ENCODE data around the gene ITM2C. TPM values are rescaled to one million over a fixed set of nuclear protein-coding genes. Genes with fewer than 3 reads are reported as not detected.

ITM2C gene
- total and polyA plus RNA-seq, 9 of the 15 experiments (the other 6 are each of a cell fraction or from before 2014, with no cell fraction given): 0.49 to 58.8 (median 21.5) TPM

DNA sequence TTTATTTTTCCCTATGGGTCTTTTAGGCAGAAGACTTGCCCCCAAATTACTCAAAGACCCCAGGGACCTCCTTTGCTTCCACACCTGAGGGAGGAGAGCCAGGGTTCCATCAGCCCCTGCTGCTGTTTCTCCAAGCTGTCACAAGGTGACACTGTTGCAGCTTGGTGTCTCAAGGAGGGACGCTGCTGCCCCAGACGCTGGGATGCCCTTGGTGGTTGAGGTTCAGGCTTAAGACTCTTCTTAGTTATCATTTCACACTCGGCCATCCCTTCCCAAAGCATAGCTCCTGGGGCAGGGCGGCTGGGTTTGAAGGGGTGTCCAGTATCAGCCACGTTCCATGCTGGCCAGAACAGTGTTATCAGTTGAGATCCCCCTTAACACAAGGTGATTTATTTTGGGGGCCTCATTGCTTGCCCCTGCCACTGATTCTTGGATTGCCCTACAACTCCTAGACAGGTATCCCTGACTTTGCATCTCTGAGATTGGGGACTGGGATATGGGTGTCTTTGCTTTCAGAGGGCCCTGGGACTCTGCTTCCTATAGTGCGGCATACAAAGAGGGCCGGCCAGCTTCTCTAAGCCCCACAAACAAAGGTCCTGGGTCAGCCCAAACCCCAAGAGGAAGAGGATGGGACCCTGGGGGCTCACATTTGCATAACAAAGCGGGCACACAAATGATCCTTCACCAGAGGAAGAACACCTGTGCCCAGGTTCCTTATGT is 37.6 kb downstream of the ITM2C start:
- ATAC-seq: peak; percentile 85
- intact Hi-C loops (cut with micrococcal nuclease): loop anchor here (1.0 to 10.0 kb wide), 4 partner anchors 11 to 152 kb away; partner anchors contain the start of gene PSMD1
- DNase-seq (ENCODE audit: extremely low read depth in 1 of 4, low spot score in 3 of 4): peak; percentile 60 to 78 (median 60)
- Histone ChIP-seq H3K79me2 (ENCODE audit: control insufficient read depth, insufficient read depth, low read length) (no peaks in the 10 kb centered on the region), H3K4me2 (ENCODE audit: insufficient read depth, low read length) (no peak overlapping the region), H2AFZ (ENCODE audit: low read depth, low read length) (no peak overlapping the region), H4K20me1 (replicated peaks; ENCODE audit: control insufficient read depth, insufficient read depth, low read length) (no peaks in the 10 kb centered on the region), H3K4me1 (replicated peaks in 1 of 2; ENCODE audit: control insufficient read depth in 2 of 2, insufficient read depth in 2 of 2, low read length in 2 of 2) (peaks cover 18 to 20% of the 10 kb centered on the region in 2 experiments), H3K4me3 (no peak overlapping the region), H3K27ac (ENCODE audit: extremely low read depth, low read depth, low read length) (no peak overlapping the region), H3K9ac (ENCODE audit: insufficient read depth in 1 of 2, low read depth in 2 of 2, low read length in 2 of 2) (no peak overlapping the region), H3K36me3 (ENCODE audit: control insufficient read depth, insufficient read depth, low read length) (no peaks in the 10 kb centered on the region; the same call in 2 of the 3 replicates), H3K27me3 (ENCODE audit: control insufficient read depth in 2 of 2, insufficient read depth in 2 of 2, low read length in 2 of 2) (peaks cover 0 to 10% of the 10 kb centered on the region in 2 experiments; a peak in 2 of 5 replicates), H3K9me3 (replicated peaks; ENCODE audit: control insufficient read depth, insufficient read depth, low read depth, low read length) (no peaks in the 10 kb centered on the region), H3K9me1 (ENCODE audit: control insufficient read depth, insufficient read depth, low read length) (no peaks in the 10 kb centered on the region)
- no TSS peak for BruUV-seq (replicated peaks)
- WGBS (ENCODE audit: insufficient coverage, low coverage, missing lambda C conversion rate): 28% methylated on average over 8 of the region's 8 CpGs
- ChIA-PET CTCF (ENCODE audit: low intra/inter-chr PET ratio) (interaction anchor here (0.7 to 2.1 kb wide), 2 partner anchors 11 to 85 kb away, joined by 5 to 19 read pairs; no protein-coding TSS in a partner anchor), POLR2A (interaction anchor here (0.6 to 1.0 kb wide), 3 partner anchors 25 to 72 kb away, joined by 3 to 4 read pairs (median 3); no protein-coding TSS in a partner anchor)
- in situ Hi-C loops (cut with MboI): no loop called here
- FAIRE-seq: peak; percentile 72
- TF ChIP-seq, protein P1, sequence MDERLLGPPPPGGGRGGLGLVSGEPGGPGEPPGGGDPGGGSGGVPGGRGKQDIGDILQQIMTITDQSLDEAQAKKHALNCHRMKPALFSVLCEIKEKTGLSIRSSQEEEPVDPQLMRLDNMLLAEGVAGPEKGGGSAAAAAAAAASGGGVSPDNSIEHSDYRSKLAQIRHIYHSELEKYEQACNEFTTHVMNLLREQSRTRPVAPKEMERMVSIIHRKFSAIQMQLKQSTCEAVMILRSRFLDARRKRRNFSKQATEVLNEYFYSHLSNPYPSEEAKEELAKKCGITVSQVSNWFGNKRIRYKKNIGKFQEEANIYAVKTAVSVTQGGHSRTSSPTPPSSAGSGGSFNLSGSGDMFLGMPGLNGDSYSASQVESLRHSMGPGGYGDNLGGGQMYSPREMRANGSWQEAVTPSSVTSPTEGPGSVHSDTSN (CRISPR knock-in tag; IDR thresholded peaks at IDR 0.05; ENCODE audit: low read depth): no peak
- TF ChIP-seq, protein P1 (tag; conservative IDR thresholded peaks at IDR 0.05; ENCODE audit: low read depth): no peak
- TF ChIP-seq ARID2 (IDR thresholded peaks at IDR 0.05) (peak; percentile 73; the same call in 1 of the 2 replicates), CTBP1 (IDR thresholded peaks at IDR 0.05; ENCODE audit: borderline replicate concordance) (peak; percentile 25; the same call in 1 of the 2 replicates), BDP1 (IDR thresholded peaks at IDR 0.05; ENCODE audit: insufficient read depth, insufficient read length) (no peak), JUND (IDR thresholded peaks at IDR 0.05; ENCODE audit: borderline replicate concordance, low read depth, low read length) (peak; percentile 16; the same call in 1 of the 2 replicates), JUND (tag; IDR thresholded peaks at IDR 0.05; ENCODE audit: borderline replicate concordance, low read depth, low read length) (no peak), RAD21 (CRISPR knock-in tag; conservative IDR thresholded peaks at IDR 0.05 in 1 of 2, IDR thresholded peaks at IDR 0.05 in 1 of 2) (peak; percentile 81 to 88), CREBBP (IDR thresholded peaks at IDR 0.05; ENCODE audit: low read depth, low read length) (no peak)
- TF ChIP-seq, protein P2, sequence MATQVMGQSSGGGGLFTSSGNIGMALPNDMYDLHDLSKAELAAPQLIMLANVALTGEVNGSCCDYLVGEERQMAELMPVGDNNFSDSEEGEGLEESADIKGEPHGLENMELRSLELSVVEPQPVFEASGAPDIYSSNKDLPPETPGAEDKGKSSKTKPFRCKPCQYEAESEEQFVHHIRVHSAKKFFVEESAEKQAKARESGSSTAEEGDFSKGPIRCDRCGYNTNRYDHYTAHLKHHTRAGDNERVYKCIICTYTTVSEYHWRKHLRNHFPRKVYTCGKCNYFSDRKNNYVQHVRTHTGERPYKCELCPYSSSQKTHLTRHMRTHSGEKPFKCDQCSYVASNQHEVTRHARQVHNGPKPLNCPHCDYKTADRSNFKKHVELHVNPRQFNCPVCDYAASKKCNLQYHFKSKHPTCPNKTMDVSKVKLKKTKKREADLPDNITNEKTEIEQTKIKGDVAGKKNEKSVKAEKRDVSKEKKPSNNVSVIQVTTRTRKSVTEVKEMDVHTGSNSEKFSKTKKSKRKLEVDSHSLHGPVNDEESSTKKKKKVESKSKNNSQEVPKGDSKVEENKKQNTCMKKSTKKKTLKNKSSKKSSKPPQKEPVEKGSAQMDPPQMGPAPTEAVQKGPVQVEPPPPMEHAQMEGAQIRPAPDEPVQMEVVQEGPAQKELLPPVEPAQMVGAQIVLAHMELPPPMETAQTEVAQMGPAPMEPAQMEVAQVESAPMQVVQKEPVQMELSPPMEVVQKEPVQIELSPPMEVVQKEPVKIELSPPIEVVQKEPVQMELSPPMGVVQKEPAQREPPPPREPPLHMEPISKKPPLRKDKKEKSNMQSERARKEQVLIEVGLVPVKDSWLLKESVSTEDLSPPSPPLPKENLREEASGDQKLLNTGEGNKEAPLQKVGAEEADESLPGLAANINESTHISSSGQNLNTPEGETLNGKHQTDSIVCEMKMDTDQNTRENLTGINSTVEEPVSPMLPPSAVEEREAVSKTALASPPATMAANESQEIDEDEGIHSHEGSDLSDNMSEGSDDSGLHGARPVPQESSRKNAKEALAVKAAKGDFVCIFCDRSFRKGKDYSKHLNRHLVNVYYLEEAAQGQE (IDR thresholded peaks at IDR 0.05; ENCODE audit: borderline replicate concordance): peak; percentile 80
- TF ChIP-seq, protein P2 (CRISPR knock-in tag; IDR thresholded peaks at IDR 0.05; ENCODE audit: low read depth): no peak
